ENCODE results near the gene DYSF.

DNA sequence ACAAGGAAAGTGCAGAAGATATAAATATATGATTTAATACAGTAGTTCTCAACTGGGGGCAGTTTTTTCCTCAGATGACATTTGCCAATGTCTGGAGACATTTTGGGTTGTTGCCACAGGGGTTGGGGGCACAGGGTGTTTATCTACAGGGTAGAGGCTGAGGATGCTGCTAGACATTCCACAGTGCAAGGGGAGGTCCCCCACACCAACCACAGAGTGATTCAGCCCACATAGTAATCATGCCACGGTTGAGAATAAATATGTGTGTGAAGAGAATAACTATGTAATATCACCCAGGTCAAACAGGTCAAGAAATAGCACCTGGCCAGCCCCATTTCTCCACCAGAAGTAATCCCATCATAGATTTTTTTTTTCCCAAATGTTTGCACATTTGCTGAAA is 17.9 kb downstream of the DYSF start:
- TF ChIP-seq, protein P1, sequence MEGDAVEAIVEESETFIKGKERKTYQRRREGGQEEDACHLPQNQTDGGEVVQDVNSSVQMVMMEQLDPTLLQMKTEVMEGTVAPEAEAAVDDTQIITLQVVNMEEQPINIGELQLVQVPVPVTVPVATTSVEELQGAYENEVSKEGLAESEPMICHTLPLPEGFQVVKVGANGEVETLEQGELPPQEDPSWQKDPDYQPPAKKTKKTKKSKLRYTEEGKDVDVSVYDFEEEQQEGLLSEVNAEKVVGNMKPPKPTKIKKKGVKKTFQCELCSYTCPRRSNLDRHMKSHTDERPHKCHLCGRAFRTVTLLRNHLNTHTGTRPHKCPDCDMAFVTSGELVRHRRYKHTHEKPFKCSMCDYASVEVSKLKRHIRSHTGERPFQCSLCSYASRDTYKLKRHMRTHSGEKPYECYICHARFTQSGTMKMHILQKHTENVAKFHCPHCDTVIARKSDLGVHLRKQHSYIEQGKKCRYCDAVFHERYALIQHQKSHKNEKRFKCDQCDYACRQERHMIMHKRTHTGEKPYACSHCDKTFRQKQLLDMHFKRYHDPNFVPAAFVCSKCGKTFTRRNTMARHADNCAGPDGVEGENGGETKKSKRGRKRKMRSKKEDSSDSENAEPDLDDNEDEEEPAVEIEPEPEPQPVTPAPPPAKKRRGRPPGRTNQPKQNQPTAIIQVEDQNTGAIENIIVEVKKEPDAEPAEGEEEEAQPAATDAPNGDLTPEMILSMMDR (IDR thresholded peaks at IDR 0.05; ENCODE audit: low read depth, low read length, poor library complexity, severe bottlenecking): no peak
- TF ChIP-seq EZH2phosphoT487 (IDR thresholded peaks at IDR 0.05; ENCODE audit: borderline replicate concordance, low read length): no peak
